Type B pancreatic cell (in vitro differentiated cells): ENCODE results near the gene TNNC1. TPM values are rescaled to one million over a fixed set of nuclear protein-coding genes. Genes with fewer than 3 reads are reported as not detected.

Experiments used
- DNase-seq: peaks from one replicate; pipeline ENCODE4 v3.0.0; 2021; ENCODE audit warnings: mixed read lengths; ENCODE audit not compliant: unreplicated experiment; ENCODE audit errors: extremely low spot score
- H3K27ac Mint-ChIP-seq: 2 replicates; pipeline ENCODE4 v1.8.0; 2021; ENCODE audit warnings: mild to moderate bottlenecking, mixed read lengths
- H3K27me3 Mint-ChIP-seq: 2 replicates; pipeline ENCODE4 v1.8.0; 2021; ENCODE audit warnings: mixed read lengths
- H3K36me3 Mint-ChIP-seq: 2 replicates; pipeline ENCODE4 v1.8.0; 2021; ENCODE audit warnings: mixed read lengths
- H3K4me1 Mint-ChIP-seq: one replicate; pipeline ENCODE4 v1.8.0; 2021; ENCODE audit warnings: mixed read lengths; ENCODE audit not compliant: unreplicated experiment
- H3K4me3 Mint-ChIP-seq: 2 replicates; pipeline ENCODE4 v1.8.0; 2021; ENCODE audit warnings: mild to moderate bottlenecking, mixed read lengths
- H3K9me3 Mint-ChIP-seq: 2 replicates; pipeline ENCODE4 v1.8.0; 2021; ENCODE audit warnings: mixed read lengths
- CTCF ChIP-seq: fragments of 200-600 bp; sonication (generic); conservative IDR thresholded peaks from 2 replicates; pipeline ENCODE4 v1.5.0; 2021; ENCODE audit warnings: antibody characterized with exemption, mild to moderate bottlenecking
- total RNA-seq: library from RNA; stranded (reverse); gene quantifications from 2 replicates; pipeline ENCODE4 v1.2.1, GENCODE V29; 2021; ENCODE audit warnings: low replicate concordance

The TNNC1 gene
- total RNA-seq, 1 donor from 2014 or later, result 6.6 TPM

DNA sequence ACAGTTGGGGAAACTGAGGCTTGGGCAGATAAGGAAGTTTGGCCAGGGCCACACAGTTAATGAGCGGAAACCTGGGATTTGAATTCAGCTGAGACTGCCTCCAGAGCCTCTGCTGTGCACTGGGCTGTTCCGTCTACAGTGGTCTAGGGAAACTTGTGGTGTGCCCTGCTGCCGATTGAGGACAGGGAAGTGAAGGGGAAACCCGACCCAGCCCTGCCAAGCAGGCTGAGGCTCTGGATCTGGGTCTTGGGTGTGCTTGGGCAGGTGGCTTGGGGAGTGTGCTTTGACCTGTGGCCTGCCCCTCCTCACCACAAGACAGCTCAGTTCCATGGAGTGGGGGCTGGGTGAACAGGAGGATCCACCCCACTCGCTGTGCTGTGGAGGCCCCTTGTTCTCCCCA, 19.2 kb upstream of the TNNC1 start:
- Mint-ChIP-seq H3K9me3 (no peaks in the 10 kb centered on the region), H3K4me3 (no peak overlapping the region), H3K36me3 (peaks cover 20% of the 10 kb centered on the region), H3K27me3 (no peaks in the 10 kb centered on the region), H3K27ac (no peak overlapping the region), H3K4me1 (peaks cover 14% of the 10 kb centered on the region)
- DNase-seq, result no peak
- TF ChIP-seq CTCF, result no peak

GRCh38 chr3:52472239-52473000, 18.6 kb upstream of the TNNC1 start:
- H3K4me3 Mint-ChIP-seq, result no peak overlapping the region
- TF ChIP-seq CTCF, result no peak
- no peak for DNase-seq
- no peaks in the 10 kb centered on the region for H3K9me3 Mint-ChIP-seq
- no peaks in the 10 kb centered on the region for H3K27me3 Mint-ChIP-seq
- peaks cover 14% of the 10 kb centered on the region for H3K4me1 Mint-ChIP-seq
- peaks cover 19% of the 10 kb centered on the region for H3K36me3 Mint-ChIP-seq
- H3K27ac Mint-ChIP-seq, result no peak overlapping the region

DNA sequence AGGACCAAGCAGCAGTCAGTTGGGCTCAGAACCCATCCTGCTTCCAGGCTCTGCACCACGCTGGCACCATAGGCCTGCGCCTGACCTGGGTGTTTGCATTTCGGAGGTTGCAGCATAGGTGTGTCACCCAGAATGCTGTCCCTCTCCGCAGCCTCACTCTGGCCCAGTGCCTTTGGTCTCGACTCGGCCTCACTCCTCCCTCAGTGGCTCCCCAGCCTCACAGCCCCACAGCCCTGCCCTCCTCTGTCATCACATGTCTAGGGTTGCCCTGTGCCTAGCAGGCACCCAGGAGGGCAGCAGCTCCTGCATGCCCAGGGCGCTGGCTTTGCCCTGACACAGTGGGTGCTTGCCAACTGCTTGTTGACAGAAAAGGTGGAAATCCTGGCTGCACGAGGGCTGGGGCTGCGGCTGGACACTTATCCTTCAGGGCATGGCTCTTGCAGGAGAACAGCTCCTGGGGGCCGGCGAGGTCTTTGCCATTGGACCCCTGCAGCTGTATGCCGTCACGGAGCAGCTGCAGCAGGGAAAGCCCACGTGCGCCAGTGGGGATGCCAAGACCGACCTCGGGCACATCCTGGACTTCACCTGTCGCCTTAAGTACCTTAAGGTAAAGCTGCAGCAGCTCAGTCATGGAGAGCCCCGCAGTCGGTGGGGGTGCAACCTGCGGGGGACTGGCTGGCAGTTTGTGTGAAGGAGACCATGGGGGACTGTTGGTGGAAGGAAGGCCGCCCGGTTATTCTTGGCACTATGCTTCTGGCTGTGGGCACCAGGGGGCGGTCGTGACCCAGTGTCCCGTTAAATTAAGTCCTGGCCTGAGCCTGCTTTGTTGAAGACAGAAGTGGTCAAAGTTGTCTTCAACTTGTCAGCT, 17.8 kb upstream of the TNNC1 start:
- DNase-seq, result no peak
- Mint-ChIP-seq H3K36me3 (peaks cover 19% of the 10 kb centered on the region), H3K27ac (no peak overlapping the region), H3K9me3 (no peaks in the 10 kb centered on the region), H3K4me1 (peaks cover 14% of the 10 kb centered on the region), H3K27me3 (no peaks in the 10 kb centered on the region), H3K4me3 (no peak overlapping the region)
- TF ChIP-seq CTCF, result peak; percentile 76

- no peak for TF ChIP-seq CTCF
- Mint-ChIP-seq H3K4me1 (peaks cover 14% of the 10 kb centered on the region), H3K27ac (no peak overlapping the region), H3K27me3 (no peaks in the 10 kb centered on the region), H3K36me3 (peaks cover 20% of the 10 kb centered on the region), H3K9me3 (no peaks in the 10 kb centered on the region), H3K4me3 (no peak overlapping the region)
- no peak for DNase-seq
Observed at GRCh38 chr3:52470920-52471319, 17.1 kb upstream of the TNNC1 start.

DNA sequence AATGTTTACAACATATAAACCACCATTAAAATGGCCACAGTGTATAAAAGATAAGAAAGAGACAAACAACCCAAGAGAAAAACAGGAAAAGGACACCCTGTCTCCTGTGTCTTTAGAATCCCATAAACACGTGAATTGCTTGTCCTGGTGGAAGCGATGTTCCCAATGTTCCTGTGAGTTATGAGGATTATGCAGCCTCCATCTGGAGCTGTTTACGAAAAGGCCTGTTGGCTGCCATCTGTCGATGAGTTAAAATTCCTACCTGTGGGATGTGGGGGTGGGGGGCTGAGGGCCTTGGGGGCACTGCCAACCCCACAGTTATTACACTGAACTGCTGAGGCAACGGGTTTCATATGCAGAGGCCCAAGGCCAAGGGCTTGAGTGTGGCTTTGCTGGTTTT, 15.2 kb upstream of the TNNC1 start:
- no peak for TF ChIP-seq CTCF
- Mint-ChIP-seq H3K9me3 (no peaks in the 10 kb centered on the region), H3K27ac (peak overlapping the region; percentile 70), H3K4me1 (peaks cover 14% of the 10 kb centered on the region), H3K36me3 (peaks cover 19% of the 10 kb centered on the region), H3K4me3 (no peak overlapping the region), H3K27me3 (no peaks in the 10 kb centered on the region)
- DNase-seq, result no peak
